Spleen (tissue), 7 donors: ENCODE data around the gene USB1.

Experiments used
- POLR2A ChIP-seq, 3 donors: fragments of 450-650 bp; IDR thresholded peaks; one replicate each; pipeline ENCODE4 v1.5.1; 2017; ENCODE audit warnings: antibody characterized with exemption in 3 of 3, mild to moderate bottlenecking in 1 of 3
- TF ChIP-seq, protein P1 (sequence below), 11 experiments: fragments of 200-600 bp in 7 of 11; fragments of 450-650 bp in 4 of 11; sonication (generic) in 4 of 11; IDR thresholded peaks in 8 of 11; conservative IDR thresholded peaks in 3 of 11; 1 replicate in 7 of 11; 2 replicates in 4 of 11; pipeline versions ENCODE4 v1.4.0 to v1.8.0; 2016 to 2021; ENCODE audit warnings: antibody characterized with exemption in 11 of 11, inconsistent platforms in 4 of 11, mild to moderate bottlenecking in 1 of 11
- donor health status: DM: no; HTN: no; CAD: no; lungs with moderate emphysema.
- donor health status: DM: no; HTN: no; CAD: no.
- donor health status: DM: no; HTN: no; CAD: no.

DNA sequence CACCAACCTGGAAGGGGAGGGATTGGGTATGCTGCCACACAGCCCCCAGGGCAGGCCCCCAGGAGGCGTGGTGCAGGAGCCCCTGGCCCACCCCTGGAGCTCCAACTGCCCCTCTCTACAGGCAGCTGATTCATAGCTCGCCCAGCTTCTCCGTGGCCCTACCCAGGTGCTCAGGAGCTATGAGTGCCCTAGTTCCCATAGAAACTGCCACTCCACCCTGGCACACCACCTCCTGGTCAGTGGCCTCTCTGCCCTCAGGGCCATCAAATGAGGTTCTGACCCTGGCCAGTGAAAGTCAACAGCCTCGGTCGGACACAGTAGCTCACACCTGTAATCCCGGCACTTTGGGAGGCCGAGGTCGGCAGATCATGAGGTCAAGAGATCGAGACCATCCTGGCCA, 48.3 kb upstream of the USB1 start:
- TF ChIP-seq, protein P1, sequence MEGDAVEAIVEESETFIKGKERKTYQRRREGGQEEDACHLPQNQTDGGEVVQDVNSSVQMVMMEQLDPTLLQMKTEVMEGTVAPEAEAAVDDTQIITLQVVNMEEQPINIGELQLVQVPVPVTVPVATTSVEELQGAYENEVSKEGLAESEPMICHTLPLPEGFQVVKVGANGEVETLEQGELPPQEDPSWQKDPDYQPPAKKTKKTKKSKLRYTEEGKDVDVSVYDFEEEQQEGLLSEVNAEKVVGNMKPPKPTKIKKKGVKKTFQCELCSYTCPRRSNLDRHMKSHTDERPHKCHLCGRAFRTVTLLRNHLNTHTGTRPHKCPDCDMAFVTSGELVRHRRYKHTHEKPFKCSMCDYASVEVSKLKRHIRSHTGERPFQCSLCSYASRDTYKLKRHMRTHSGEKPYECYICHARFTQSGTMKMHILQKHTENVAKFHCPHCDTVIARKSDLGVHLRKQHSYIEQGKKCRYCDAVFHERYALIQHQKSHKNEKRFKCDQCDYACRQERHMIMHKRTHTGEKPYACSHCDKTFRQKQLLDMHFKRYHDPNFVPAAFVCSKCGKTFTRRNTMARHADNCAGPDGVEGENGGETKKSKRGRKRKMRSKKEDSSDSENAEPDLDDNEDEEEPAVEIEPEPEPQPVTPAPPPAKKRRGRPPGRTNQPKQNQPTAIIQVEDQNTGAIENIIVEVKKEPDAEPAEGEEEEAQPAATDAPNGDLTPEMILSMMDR (IDR thresholded peaks at IDR 0.05 in 8 of 11, conservative IDR thresholded peaks at IDR 0.05 in 3 of 11) = no peak
- TF ChIP-seq POLR2A (IDR thresholded peaks at IDR 0.05) = no peak
